C4-2B (cell line): ENCODE data around the gene GRM3.

ENCODE experiments used
- H3K27ac ChIP-seq: fragments of 450-650 bp; 2 replicates; pipeline ENCODE4 v1.5.1; 2017
- CTCF ChIP-seq: fragments of 450-650 bp; conservative IDR thresholded peaks from 2 replicates; pipeline ENCODE4 v1.5.1; 2017; ENCODE audit warnings: mild to moderate bottlenecking
- ZFX ChIP-seq: fragments of 450-650 bp; IDR thresholded peaks from 2 replicates; pipeline ENCODE4 v1.6.1; 2017

GRM3 gene

GRCh38 chr7:86904949-86905834 is 261.5 kb downstream of the GRM3 start:
- TF ChIP-seq ZFX (no peak), CTCF (peak; percentile 92)
- no peak overlapping the region for H3K27ac ChIP-seq

DNA sequence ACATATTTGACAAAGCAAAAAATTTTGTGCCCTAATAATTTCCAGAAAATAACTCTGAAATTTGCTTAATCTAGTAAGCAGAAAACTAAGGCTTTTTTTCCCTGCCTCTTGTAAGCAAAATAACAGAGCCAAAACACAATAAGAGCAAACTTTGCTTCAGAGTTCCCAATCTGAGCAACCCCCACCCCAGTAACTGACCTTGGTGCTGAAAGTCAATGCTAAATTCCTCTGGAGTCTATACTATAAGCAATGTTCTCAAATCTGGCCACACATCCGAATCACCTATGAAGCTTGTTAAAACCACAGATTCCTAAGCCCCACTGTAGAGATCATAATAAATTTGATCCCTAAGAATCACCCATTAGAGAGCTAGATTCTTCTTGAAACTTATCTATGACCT is 265.2 kb downstream of the GRM3 start:
- H3K27ac ChIP-seq = no peak overlapping the region
- TF ChIP-seq ZFX (no peak), CTCF (no peak)

GRCh38 chr7:86911659-86912058 is 267.9 kb downstream of the GRM3 start:
- peak; percentile 31 for TF ChIP-seq CTCF
- no peak for TF ChIP-seq ZFX
- no peak overlapping the region for H3K27ac ChIP-seq

DNA sequence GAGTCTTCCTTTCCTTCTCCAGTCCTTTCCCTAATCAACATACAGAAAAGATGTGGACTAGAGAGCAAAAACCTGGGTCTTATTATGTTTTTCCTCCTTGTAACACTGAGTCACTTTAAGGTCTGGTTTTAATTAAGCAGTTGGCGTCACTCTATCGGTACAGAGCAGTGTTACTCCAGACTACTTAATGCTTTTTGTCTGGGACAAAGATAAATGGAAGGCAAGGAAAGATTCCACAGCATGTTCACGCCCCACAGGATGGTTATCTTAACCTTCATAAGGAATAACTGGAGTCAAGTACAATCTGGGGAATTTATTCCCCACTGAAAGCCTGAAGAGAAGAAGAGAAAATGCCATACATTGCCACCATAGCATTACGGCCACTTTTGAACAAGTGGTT is 270.0 kb downstream of the GRM3 start:
- no peak overlapping the region for H3K27ac ChIP-seq
- TF ChIP-seq CTCF (no peak), ZFX (no peak)
